ENCODE results near the gene FALEC. TPM values are rescaled to one million over a fixed set of nuclear protein-coding genes. Genes with fewer than 3 reads are reported as not detected.
A peak's percentile ranks its signal among the peaks of the same experiment; 100 is the strongest.

The FALEC gene
- total and polyA plus RNA-seq, 9 of the 15 experiments (the other 6 are each of a cell fraction or from before 2014, with no cell fraction given) = 0.15 to 1.8 (median 0.53) TPM; not detected in 5

GRCh38 chr1:150507912-150508864 lies 7.4 kb upstream of the FALEC start, which contains the start of gene ECM1 (continued):
- TF ChIP-seq FOXJ3 (CRISPR knock-in tag; IDR thresholded peaks at IDR 0.05) (no peak), THRAP3 (IDR thresholded peaks at IDR 0.05; ENCODE audit: borderline replicate concordance) (no peak), TEAD1 (CRISPR knock-in tag; IDR thresholded peaks at IDR 0.05) (no peak), LCOR (CRISPR knock-in tag; IDR thresholded peaks at IDR 0.05) (no peak), JUND (IDR thresholded peaks at IDR 0.05; ENCODE audit: borderline replicate concordance, low read depth, low read length) (peak; percentile 97), JUND (tag; IDR thresholded peaks at IDR 0.05; ENCODE audit: borderline replicate concordance, low read depth, low read length) (peak; percentile 93; the same call in 2 of the 3 replicates), TFE3 (CRISPR knock-in tag; IDR thresholded peaks at IDR 0.05) (no peak), XRCC4 (IDR thresholded peaks at IDR 0.05; ENCODE audit: extremely low read depth, insufficient read depth, insufficient read length) (no peak), SMARCE1 (IDR thresholded peaks at IDR 0.05) (peak; percentile 53), ELF1 (tag; IDR thresholded peaks at IDR 0.05) (no peak), RFX7 (CRISPR knock-in tag; IDR thresholded peaks at IDR 0.05) (no peak), ZNF740 (CRISPR knock-in tag; IDR thresholded peaks at IDR 0.05) (no peak), ZNF740 (tag; IDR thresholded peaks at IDR 0.05) (no peak), ZBTB8A (IDR thresholded peaks at IDR 0.05; ENCODE audit: partially characterized antibody) (no peak), SMAD1 (IDR thresholded peaks at IDR 0.05; ENCODE audit: low read depth, low read length, partially characterized antibody) (no peak), SFPQ (IDR thresholded peaks at IDR 0.05; ENCODE audit: low read depth, low read length) (no peak), BDP1 (IDR thresholded peaks at IDR 0.05; ENCODE audit: insufficient read depth, insufficient read length) (no peak), ZNF212 (CRISPR knock-in tag; IDR thresholded peaks at IDR 0.05) (no peak), CBX3 (IDR thresholded peaks at IDR 0.05; ENCODE audit: borderline replicate concordance in 1 of 2, low read length in 2 of 2) (0 out of 3 replicates have a peak, but pooled peaks of 1 of the 2 experiments have one; percentile 13), CTCF (IDR thresholded peaks at IDR 0.05 in 2 of 3, conservative IDR thresholded peaks at IDR 0.05 in 1 of 3; ENCODE audit: insufficient read depth in 2 of 3, low read depth in 1 of 3, low read length in 3 of 3) (no peak)

Measured in K562 (cell line).